Bronchial epithelial cell (primary cell): Measurements from ENCODE around the gene COL23A1. TPM values are rescaled to one million over a fixed set of nuclear protein-coding genes. Genes with fewer than 3 reads are reported as not detected.

ENCODE experiments used
- DNase-seq: peaks from one replicate; pipeline ENCODE4 v3.0.0-alpha.2; 2010; ENCODE audit warnings: low read depth
- FAIRE-seq: peaks from 2 replicates; lab custom pipeline; 2011; peaks lifted over from hg19 to GRCh38; lab: Jason Lieb, UNC
- H3K27me3 ChIP-seq: 2 replicates; pipeline ENCODE4 v1.5.1; 2011; ENCODE audit warnings: low read length; ENCODE audit not compliant: control insufficient read depth, insufficient read depth
- H3K36me3 ChIP-seq: 2 replicates; pipeline ENCODE4 v1.5.1; 2011; ENCODE audit warnings: low read length; ENCODE audit not compliant: control insufficient read depth, insufficient read depth
- H3K4me3 ChIP-seq: 2 replicates; pipeline ENCODE4 v1.5.1; 2011; ENCODE audit warnings: mild to moderate bottlenecking, low read depth, low read length, control low read depth
- total RNA-seq: library from RNA; depleted of rRNA; stranded (reverse); fragments of >200 nt; gene quantifications from 2 replicates; pipeline ENCODE4 v1.2.1, GENCODE V29; 2014
- TF ChIP-seq, protein P1 (sequence below): IDR thresholded peaks from 2 replicates; pipeline ENCODE4 v1.5.1; 2011; ENCODE audit warnings: mild to moderate bottlenecking, moderate library complexity, low read length, control low read depth, inconsistent platforms; ENCODE audit not compliant: insufficient read depth, severe bottlenecking

Gene COL23A1
- total RNA-seq, 1 donor from 2014 or later: 0.26 TPM

- H3K4me3 ChIP-seq: no peak overlapping the region
- H3K36me3 ChIP-seq: no peaks in the 10 kb centered on the region
- H3K27me3 ChIP-seq: no peaks in the 10 kb centered on the region
- DNase-seq: no peak
- TF ChIP-seq, protein P1, sequence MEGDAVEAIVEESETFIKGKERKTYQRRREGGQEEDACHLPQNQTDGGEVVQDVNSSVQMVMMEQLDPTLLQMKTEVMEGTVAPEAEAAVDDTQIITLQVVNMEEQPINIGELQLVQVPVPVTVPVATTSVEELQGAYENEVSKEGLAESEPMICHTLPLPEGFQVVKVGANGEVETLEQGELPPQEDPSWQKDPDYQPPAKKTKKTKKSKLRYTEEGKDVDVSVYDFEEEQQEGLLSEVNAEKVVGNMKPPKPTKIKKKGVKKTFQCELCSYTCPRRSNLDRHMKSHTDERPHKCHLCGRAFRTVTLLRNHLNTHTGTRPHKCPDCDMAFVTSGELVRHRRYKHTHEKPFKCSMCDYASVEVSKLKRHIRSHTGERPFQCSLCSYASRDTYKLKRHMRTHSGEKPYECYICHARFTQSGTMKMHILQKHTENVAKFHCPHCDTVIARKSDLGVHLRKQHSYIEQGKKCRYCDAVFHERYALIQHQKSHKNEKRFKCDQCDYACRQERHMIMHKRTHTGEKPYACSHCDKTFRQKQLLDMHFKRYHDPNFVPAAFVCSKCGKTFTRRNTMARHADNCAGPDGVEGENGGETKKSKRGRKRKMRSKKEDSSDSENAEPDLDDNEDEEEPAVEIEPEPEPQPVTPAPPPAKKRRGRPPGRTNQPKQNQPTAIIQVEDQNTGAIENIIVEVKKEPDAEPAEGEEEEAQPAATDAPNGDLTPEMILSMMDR: no peak
- FAIRE-seq: no peak
These were observed 275.0 kb downstream of the COL23A1 start for GRCh38 chr5:178314961-178315820.

- H3K4me3 ChIP-seq: no peak overlapping the region
- DNase-seq (no peak), FAIRE-seq (peak; percentile 66)
- no peaks in the 10 kb centered on the region for H3K27me3 ChIP-seq
- H3K36me3 ChIP-seq: no peaks in the 10 kb centered on the region
- TF ChIP-seq, protein P1: no peak
These were observed 276.0 kb downstream of the COL23A1 start for GRCh38 chr5:178314061-178314660.

- TF ChIP-seq, protein P1: no peak
These were observed 276.9 kb downstream of the COL23A1 start for GRCh38 chr5:178313316-178313715.

GRCh38 chr5:178312880-178313282 is 277.3 kb downstream of the COL23A1 start:
- DNase-seq: peak; percentile 86
- Histone ChIP-seq H3K4me3 (no peak overlapping the region), H3K27me3 (no peaks in the 10 kb centered on the region), H3K36me3 (no peaks in the 10 kb centered on the region)
- no peak for FAIRE-seq
- TF ChIP-seq, protein P1: no peak

More at GRCh38 chr5:178313316-178313715, 276.9 kb downstream of the COL23A1 start:
- no peaks in the 10 kb centered on the region for H3K36me3 ChIP-seq
- no peak overlapping the region for H3K4me3 ChIP-seq
- H3K27me3 ChIP-seq: no peaks in the 10 kb centered on the region
- no peak for FAIRE-seq
- no peak for DNase-seq

- H3K36me3 ChIP-seq: no peaks in the 10 kb centered on the region
- TF ChIP-seq, protein P1: no peak
- FAIRE-seq (no peak), DNase-seq (no peak)
- H3K27me3 ChIP-seq: no peaks in the 10 kb centered on the region
- no peak overlapping the region for H3K4me3 ChIP-seq
These were observed 279.9 kb downstream of the COL23A1 start for GRCh38 chr5:178310130-178310865.
